NCI-H2171 (cell line): ENCODE measurements around the gene SLC4A7.
A peak's percentile ranks its signal among the peaks of the same experiment; 100 is the strongest.
"Not testable (repeated sequence)": the region's sequence is repeated elsewhere in the genome, so short reads cannot be mapped to it uniquely, and the experiment has no call there.

ENCODE experiments used
- DNase-seq: peaks from one replicate; lab custom pipeline; 2025; lab: John Stamatoyannopoulos, UW

The SLC4A7 gene

GRCh38 chr3:27428446-27428845, 55.7 kb downstream of the SLC4A7 start:
- DNase-seq = no peak

- no peak for DNase-seq
Measured at GRCh38 chr3:27426926-27427325, 57.3 kb downstream of the SLC4A7 start.

DNA sequence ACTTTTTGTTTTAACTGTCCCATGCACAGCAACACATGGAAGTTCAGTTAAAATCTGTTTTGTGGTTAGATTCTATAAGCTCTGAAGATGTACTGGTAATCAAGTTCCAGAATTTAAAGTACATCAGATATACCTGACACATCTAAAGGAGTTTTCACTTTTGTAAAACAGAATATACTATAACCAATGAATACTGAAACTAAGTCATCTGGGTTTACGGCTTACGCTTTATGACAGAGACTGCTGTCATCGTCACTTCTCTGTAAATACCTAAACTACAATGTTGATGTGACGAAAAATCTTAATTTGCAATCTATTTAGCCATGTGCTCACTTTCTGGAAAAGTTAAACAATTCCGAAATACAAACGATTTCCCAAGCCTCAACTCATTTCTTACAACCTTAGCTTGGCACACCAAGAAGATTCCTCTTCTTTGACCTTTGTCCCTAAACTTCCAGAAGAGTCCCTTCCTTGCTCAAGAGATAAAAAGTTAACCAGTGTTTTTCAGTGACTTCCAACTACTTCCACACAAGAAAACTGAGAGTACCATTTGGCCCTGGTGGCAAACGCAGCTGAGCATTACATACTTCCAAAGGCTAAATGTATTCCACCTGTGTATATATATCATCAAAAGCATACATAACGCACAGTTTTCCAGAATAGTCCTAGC, 58.2 kb downstream of the SLC4A7 start:
- no peak for DNase-seq

- not testable (repeated sequence) for DNase-seq
Measured at GRCh38 chr3:27424812-27425521, 59.2 kb downstream of the SLC4A7 start.

DNA sequence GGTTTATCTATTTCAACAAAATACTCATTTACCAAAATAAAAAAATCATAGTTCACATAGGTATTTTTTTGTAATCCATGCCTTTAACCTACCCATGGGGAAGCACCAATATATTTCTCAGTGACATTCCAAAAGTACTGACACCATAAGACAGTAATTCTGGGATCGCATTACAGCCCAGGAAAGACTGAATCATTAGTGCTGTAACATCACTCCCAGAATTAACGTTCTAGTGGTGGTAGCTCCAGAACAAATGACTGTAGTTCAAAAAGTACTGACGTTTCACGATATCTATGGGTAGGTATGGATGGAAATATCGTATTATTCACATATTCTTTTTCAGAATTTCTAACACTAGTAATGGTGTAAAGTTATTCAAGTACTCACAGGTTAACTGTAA, 60.7 kb downstream of the SLC4A7 start:
- DNase-seq = no peak

- DNase-seq = no peak
Measured at GRCh38 chr3:27422617-27423016, 61.6 kb downstream of the SLC4A7 start.

- no peak for DNase-seq
Measured at GRCh38 chr3:27415202-27415601, 69.0 kb downstream of the SLC4A7 start.

- no peak for DNase-seq
Measured at GRCh38 chr3:27392950-27393679, 91.1 kb downstream of the SLC4A7 start.

GRCh38 chr3:27392414-27392813, 91.8 kb downstream of the SLC4A7 start:
- DNase-seq = not testable (repeated sequence)

- DNase-seq = no peak
Measured at GRCh38 chr3:27391796-27392195, 92.4 kb downstream of the SLC4A7 start.

- DNase-seq = no peak
Measured at GRCh38 chr3:27387625-27388024, 96.6 kb downstream of the SLC4A7 start.

- no peak for DNase-seq
Measured at GRCh38 chr3:27385504-27385903, 98.7 kb downstream of the SLC4A7 start.

DNA sequence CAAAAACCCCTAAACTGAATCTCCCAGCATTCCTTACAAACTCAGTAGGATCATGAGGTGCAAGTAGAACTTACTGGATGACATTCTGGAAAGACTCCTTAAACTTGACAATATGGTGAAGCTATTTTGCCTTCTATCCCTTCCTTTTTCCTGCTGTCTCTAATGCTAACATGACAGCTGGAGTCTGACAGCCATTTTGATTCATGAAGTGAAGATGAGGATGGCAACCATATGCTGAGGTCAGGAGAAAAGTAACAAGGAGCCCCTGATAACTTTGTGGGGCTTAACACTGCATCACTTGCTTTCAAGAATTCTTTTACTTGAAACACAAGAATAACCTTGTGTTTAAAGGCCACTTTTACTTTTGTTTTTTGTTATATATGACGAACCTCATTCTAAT, 100.0 kb downstream of the SLC4A7 start:
- no peak for DNase-seq

DNA sequence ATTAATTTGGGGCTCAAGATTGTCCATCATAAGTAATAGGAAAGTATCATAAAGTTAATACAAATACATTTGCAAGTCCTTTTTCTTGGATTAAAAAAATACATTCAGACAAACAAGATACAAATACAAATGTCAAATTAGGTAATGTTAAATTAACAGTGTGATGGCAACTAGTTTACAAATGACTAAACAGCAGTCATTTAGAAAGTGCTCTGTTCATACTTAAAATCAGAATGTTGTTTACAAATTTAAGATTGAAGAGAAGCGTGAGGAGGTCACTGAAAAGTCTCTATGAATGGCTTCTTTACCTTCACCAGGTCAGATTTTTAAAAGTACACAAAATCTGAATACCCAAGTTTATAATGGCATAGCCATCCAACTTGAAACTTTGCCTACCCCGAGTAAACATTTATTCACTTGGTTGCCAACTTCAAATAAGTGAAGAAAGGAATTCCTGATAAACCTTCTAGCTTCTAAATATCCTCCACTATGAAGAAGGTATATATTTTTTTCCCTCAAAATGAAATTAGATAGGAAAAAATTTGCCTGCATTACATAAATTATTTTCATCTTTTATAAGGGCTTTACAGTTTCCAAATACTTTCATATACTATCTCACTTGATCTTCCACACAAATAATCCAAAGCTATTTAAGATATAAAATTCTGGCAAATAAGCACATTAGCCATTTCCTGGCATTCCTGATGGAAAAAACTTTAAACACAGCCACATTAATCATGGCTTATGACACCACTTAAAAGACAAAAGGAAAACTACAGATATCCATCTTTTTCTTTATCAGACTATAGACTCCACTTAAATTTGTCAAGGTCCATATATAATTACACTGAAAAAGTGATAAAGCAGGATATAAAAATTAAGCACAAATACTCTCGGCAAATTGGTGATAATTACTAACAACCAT, 103.5 kb downstream of the SLC4A7 start:
- DNase-seq = no peak

GRCh38 chr3:27378331-27378730, 105.9 kb downstream of the SLC4A7 start:
- DNase-seq = no peak

DNA sequence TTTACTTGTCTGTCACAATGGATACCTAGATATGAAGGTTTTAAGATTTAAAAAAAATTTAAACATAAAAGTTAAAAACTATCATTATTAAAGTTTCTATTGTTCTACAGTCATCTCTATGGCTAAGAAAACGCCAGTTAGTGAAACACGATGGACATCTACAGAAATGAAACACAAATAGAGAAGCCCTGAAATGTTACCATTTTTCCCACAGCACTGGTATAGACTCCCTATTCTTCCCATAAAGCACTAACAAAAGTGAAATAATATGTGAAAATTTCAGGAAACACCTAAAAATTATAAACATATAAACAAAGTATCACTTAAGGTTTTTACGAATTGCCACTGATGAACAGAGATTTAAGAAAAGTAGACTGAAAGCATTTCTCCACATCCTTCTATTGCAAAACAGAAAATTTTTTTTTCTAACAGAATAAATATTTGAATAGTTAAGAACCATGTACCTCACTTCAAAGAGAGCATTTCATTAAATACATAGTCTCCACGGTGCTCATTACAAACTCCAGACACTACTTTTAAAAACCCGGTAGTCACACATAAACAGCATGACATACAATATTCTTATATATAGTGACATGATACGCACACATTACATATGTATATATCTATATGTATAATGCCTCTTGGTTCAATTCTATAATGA, 107.9 kb downstream of the SLC4A7 start:
- DNase-seq = no peak

DNA sequence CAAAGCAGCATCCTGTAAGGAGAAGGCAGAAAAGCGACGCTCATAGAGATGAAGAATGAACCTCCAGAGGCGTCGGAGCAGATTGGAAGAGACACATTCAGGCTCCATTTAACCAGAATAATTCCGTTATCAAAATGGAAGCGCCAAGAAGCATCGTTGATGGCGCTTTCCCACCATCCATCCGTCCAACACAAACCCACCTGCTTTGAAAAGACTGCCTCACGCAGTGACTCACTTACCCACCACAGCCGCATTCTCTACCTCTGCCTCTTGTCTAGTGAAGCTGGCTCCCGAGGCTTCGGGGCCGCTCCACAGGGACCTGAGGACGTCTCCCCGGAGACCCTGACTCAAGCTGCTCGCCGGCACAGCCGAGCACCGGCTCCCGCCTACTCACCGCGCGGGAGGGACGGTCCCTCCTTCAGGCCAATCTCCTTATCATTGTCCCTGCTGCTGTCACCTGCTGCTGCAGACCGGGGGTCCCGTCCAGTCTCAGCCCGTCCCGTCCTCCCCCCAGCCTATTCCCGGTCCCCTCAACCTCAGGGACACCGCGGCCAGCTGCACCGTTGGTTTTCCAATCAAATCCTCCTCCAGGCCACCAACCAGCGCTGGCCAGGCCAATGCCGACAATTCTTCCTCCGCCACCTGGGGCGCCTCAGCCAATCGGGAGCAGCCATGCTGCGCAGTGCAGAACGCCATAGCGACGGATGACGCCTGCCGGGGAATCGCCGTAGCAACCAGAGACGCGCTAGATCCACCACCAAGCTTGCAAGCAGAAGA, 115.2 kb downstream of the SLC4A7 start, which contains the start of gene NEK10:
Gene NEK10 (minus strand): TSS at position 553 of the 777 bp plus-strand sequence. CDS start 16,501 bp downstream, outside the sequence.
- peak; percentile 69 for DNase-seq

- no peak for DNase-seq
Measured at GRCh38 chr3:27366062-27366591, 118.1 kb downstream of the SLC4A7 start.

GRCh38 chr3:27360113-27361078, 123.8 kb downstream of the SLC4A7 start:
- peak; percentile 57 for DNase-seq
